GM19099 (cell line): ENCODE results near the gene PRRG2.

Source experiments
- POLR2A ChIP-seq: IDR thresholded peaks from 3 replicates; pipeline ENCODE4 v1.6.1; 2011; ENCODE audit warnings: low read depth; ENCODE audit not compliant: insufficient read length; ENCODE audit errors: extremely low read depth

PRRG2 gene

DNA sequence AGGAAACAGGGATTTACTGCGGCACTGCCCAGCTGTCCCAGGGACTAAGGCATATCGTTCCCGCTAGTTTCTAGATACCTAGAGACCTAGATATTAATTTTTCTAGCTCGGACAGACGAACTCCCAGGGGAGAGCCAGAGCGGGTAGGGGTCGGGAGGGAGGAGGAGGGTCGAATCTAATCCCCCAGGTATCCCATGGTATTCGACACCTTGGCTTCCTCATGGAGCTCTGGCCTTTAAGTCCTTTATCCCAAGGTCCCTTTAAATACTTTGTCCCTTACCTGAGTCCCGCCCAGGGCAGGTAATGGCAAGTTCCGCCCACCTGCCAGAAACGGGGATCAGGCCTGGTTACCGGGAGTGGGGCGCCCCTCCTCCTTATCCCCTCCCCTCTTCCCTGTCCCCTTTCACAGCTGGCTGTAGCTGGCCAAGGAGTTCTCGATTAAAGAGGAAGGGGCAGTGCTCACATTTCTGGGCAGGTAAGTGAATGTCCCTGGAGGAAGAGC, at the start of gene PRRG2:
TSS of gene PRRG2 (plus strand) at position 310 of the 502 bp plus-strand sequence. CDS start 1,904 bp downstream, outside the sequence.
- TF ChIP-seq POLR2A, result no peak

DNA sequence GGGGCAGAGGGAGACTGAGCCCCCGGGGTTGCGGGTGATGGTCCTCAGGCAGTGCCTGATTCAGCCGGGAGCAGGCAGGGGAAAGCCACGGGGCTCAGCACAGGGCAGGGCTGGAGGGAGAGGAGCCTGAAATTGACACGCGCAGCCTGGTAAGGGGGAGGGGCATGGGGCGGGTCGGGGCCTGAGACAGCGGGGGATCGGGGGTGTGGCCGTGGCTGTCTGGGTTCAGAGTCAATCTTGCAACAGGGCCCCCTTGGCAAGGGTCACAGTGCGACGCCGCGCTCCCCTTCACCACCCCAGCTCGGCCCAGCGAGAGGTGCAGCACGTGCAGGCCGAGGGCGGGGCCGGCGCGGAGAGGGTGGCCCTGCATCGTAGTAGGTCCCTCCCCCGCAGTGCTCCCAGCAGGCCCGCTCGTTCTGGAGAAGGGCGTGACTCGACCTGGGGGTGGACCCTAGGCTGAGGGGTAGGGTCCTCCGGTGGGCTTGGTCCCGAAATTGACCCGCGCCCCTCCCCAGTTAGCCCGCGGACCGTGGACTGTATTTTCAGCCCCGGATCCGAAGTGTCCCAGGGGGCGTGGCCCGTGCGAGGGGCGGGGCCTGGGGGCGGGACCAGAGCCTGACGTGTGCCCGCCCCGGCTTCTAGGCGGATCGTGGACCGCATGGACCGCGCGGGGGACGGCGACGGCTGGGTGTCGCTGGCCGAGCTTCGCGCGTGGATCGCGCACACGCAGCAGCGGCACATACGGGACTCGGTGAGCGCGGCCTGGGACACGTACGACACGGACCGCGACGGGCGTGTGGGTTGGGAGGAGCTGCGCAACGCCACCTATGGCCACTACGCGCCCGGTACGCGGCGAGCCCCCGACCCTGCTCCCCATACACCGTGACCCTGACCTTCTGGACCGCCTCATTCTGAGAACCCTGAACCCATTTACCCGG, 47.3 kb upstream of the PRRG2 start:
- no peak for TF ChIP-seq POLR2A

DNA sequence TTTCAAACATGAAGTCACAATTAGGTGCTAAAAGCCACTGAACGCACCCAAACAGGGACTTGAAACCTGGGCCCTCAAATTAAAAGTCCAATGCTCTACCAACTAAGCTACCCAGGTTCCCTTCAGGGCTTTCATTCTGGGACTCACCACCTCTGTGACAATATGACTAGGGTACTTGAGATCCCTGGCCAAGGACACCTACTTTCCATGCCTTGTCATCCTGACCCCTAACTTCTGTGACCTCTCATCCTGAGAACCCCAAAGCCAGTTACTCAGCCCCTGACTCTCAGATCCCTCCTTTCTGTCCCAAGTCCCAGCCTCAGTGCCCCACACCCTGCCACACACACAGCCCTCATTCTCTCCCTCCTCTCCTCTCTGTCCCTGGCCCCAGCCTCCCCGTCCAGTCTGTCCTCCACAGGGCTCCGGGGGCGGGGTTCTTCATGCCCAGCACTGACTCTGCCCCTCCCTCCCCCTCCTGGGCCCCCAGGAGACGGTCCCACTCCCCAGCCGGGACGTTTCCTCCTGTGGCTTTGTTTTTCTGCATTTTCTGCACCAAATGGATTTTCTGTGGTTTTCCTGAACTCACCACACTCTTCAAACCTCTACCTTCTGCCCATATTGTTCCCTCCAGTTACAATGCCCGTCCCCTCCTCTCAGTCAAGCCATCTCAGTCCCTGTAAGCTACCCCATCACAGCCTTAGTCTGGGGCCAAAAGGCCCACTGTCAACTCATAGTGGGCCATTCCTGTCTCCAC, 46.3 kb upstream of the PRRG2 start:
- TF ChIP-seq POLR2A, result no peak

DNA sequence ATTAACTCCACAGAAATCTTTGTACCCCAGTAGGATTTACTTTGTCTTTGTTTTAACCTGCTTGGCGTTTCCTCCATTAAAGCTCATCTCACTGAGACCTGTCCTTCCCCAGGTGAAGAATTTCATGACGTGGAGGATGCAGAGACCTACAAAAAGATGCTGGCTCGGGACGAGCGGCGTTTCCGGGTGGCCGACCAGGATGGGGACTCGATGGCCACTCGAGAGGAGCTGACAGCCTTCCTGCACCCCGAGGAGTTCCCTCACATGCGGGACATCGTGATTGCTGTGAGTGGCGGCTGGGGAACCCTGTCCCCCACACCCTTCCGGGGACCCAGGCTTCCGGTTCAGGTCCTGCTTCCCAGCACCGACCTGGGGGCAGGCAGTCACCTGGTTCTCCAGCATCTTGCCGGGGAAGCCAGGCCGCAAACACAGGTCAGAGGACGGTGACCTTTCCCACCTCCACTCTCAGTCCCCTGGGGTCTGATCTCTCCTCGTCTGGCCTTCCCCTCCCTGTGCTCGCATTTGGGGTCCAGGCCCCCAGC, 44.1 kb upstream of the PRRG2 start:
- TF ChIP-seq POLR2A, result no peak

DNA sequence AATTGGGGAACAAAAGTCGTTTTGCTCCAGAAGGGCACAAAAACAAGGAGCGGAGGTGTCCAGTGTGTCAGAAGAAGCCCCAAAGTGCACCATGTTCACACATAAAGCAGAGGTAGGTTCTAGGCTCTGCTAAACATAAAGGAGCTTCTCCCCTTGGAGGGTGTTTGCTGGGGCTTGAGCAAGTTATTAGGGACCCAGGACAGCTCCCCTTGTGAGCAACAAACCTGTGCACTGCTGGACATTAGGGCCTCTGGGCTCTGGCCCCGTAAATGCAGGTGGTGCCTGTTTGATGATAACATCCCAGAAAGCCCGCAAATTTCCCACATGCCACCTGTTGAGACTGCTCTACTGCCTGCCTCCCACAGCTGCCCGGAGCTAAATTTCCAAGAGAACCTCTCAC, 42.5 kb upstream of the PRRG2 start:
- TF ChIP-seq POLR2A, result no peak

DNA sequence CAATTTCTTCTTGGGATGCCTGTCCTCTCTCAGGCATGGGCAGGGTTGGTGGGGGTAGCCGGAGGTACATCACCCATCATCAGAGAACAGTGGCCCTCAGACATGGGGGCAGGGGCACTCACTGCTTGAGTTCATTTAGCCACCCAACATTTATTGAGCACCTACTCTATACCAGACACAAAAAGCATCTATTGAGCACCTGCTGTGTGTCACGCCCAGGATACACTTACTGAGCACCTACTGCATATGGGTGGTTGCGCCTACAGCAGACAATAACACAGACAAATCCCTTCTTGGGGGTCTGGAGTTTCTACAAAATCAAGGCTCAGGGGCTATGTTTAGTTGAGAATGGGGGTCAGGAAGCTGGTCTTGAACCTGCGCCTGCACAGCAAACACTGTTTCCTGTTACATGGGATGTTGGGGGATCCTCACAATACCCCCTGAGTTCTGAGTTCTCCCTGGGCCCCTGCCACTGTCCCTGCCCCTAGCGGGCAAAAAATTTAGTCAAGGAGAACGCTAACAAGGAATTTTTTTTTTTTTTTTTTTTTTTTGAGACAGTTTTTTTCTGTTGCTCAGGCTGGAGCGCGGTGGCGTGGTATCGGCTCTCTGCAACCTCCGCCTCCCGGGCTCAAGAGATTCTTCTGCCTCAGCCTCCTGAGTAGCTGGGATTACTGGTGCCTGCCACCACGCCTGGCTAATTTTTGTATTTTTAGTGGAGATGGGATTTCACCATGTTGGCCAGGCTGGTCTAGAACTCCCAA, 41.7 kb upstream of the PRRG2 start:
- no peak for TF ChIP-seq POLR2A

DNA sequence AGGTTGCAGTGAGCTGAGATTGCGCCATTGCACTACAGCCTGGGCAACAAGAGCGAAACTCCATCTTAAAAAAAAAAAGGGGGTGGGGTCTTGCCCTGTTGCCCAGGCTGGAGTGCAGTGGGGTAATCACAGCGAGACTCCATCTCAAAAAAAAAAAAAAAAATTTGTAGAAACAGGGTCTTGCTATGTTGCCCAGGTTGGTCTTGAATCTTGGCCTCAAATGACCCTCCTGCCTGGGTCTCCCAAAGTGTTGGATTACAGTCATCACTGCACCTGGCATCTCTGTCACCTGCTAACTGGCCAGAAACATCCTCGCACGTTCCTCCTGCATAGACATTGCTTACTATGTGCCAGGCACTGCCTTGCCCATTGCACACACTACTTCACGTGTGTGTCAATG, 39.2 kb upstream of the PRRG2 start:
- no peak for TF ChIP-seq POLR2A

DNA sequence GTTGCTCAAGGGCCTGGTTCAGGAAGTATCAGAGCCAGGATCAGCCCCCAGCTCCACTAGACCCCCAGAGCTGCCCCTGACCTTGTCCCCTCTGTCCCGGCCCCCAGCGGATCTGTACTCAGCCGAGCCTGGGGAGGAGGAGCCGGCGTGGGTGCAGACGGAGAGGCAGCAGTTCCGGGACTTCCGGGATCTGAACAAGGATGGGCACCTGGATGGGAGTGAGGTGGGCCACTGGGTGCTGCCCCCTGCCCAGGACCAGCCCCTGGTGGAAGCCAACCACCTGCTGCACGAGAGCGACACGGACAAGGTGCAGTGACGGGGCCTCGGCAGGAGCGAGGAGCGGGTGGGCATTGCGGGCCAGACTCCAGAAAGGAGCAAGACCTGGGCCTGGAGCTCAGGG, 38.7 kb upstream of the PRRG2 start:
- no peak for TF ChIP-seq POLR2A

DNA sequence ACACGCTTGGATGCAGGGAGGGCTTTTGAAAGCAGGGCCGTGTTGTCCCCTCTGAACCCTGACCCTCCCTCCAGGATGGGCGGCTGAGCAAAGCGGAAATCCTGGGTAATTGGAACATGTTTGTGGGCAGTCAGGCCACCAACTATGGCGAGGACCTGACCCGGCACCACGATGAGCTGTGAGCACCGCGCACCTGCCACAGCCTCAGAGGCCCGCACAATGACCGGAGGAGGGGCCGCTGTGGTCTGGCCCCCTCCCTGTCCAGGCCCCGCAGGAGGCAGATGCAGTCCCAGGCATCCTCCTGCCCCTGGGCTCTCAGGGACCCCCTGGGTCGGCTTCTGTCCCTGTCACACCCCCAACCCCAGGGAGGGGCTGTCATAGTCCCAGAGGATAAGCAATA, 38.1 kb upstream of the PRRG2 start:
- TF ChIP-seq POLR2A, result no peak

DNA sequence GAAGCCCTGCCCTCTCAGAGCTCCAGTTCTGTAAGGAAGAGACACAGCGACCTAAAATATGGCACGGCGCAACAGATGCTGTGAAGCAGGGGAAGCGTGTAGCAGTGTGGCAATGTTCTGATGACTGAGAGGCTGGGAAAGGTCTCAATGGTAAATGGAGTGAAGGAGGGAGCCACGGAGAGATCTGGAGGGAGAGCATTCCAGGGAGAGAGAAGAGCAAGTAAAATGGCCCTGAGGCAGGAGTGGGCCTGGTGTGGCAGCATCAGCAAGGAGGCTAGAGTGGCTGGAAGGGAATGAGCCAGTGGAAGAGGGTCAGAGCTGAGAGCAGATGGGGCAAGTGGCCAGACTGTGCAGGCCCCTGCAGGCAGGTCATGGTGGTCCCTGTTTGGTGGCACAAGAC, 37.0 kb upstream of the PRRG2 start:
- TF ChIP-seq POLR2A, result no peak

DNA sequence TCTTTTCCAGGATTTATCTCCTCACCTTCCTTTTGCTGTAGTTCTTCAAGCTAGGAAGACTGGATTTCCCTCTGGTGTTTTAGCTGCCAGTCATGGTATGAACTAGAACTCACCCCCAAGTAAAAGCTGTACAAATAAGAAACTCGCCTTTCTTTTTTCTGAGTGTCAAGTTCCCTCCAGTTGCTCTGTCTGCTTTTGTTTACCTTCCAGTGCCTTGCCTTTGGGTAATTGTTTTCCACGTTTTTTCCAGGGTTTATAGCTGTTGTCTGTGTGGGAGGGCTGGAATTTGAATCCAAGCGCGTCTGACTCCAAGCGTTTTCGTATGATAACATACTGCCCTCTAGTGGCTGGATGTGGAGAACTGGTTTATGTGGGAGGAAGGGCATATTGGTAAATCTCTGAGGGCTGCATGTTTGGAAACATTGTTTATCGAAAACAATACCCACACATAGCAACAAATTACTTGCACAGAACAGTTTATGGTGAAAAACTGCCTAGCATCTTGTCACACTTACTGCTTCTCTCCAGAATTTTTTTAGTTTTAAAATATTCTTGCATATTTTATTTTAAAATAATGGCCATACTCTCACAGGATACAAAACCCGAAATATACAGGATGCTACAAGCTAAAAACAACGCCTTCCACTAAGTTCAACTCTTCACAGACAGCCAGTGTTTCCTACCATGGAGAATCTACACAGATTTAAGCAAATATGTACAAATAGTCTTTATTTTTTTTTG, 34.1 kb upstream of the PRRG2 start:
- TF ChIP-seq POLR2A, result no peak

DNA sequence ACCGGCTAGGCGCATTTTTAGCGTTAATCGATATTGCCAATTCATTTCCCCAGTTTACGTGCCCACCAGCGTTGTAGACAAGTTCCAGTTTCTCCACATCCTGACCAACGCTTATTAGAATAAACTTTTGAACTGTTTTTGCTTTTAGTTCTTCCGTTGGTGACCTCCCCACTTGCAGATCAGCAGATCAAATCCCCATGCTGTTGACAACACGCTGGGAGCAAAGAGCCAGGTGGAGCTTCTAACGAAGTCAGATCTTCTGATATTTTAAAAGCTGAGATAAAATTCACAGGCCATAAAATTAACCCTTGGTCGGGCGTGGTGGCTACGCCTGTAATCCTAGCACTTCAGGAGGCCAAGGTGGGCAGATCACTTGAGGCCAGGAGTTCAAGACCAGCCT, 32.1 kb upstream of the PRRG2 start:
- TF ChIP-seq POLR2A, result no peak

DNA sequence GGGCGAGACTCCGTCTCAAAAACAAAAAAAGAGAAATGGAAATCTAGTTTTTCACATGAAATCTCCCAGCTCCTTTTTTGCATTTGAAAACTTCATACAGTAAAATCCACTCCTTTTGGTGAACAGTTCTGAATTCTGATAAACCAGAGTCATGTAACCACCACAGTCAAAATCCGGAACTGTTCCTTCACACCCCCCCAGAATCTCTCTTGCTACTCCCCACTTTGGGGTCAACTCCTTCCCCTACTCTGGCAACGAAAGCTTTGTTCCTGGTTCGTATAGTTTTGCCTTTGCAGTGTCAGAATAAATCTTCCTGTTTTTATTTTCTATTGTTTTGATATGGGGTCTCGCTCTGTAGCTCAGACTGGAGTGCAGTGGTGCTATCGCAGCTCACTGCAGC, 29.6 kb upstream of the PRRG2 start:
- no peak for TF ChIP-seq POLR2A

DNA sequence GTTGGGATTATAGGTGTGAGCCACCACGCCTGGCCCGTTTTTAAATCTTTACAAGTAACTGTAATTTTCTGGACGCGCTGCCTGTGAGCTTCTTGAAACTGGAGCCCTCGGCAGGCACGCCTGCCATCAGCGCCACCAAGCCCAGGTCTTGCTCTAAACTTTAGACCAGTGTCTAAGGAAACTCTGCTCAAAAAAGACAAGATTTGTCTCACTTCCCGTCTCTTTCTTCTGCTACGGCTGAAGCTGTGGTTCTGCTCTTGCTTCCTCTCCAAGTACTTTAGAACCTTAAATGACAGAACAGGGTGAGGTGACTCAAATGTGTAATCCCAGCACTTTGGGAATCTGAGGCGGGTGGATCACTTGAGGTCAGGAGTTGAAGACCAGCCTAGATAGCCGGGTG, 28.4 kb upstream of the PRRG2 start:
- no peak for TF ChIP-seq POLR2A
